Retinal pigment epithelial cell (primary cell): Measurements from ENCODE around the gene YY1AP1.
"Not testable (repeated sequence)": the region's sequence is repeated elsewhere in the genome, so short reads cannot be mapped to it uniquely, and the experiment has no call there.

ENCODE experiments used
- DNase-seq: peaks from one replicate; pipeline ENCODE4 v3.0.0-alpha.2; 2010; ENCODE audit warnings: low read depth
- H3K4me3 ChIP-seq: 2 replicates; pipeline ENCODE4 v1.5.1; 2011; ENCODE audit warnings: mild to moderate bottlenecking, low read length, control low read depth, moderate library complexity
- TF ChIP-seq, protein P1 (sequence below): conservative IDR thresholded peaks from 2 replicates; pipeline ENCODE4 v1.5.1; 2011; ENCODE audit warnings: low read depth, low read length, control low read depth, inconsistent platforms

YY1AP1 gene

GRCh38 chr1:155713075-155713474, 24.5 kb upstream of the YY1AP1 start:
- TF ChIP-seq, protein P1, sequence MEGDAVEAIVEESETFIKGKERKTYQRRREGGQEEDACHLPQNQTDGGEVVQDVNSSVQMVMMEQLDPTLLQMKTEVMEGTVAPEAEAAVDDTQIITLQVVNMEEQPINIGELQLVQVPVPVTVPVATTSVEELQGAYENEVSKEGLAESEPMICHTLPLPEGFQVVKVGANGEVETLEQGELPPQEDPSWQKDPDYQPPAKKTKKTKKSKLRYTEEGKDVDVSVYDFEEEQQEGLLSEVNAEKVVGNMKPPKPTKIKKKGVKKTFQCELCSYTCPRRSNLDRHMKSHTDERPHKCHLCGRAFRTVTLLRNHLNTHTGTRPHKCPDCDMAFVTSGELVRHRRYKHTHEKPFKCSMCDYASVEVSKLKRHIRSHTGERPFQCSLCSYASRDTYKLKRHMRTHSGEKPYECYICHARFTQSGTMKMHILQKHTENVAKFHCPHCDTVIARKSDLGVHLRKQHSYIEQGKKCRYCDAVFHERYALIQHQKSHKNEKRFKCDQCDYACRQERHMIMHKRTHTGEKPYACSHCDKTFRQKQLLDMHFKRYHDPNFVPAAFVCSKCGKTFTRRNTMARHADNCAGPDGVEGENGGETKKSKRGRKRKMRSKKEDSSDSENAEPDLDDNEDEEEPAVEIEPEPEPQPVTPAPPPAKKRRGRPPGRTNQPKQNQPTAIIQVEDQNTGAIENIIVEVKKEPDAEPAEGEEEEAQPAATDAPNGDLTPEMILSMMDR, result no peak
- no peak for DNase-seq

GRCh38 chr1:155712636-155713035, 24.1 kb upstream of the YY1AP1 start:
- H3K4me3 ChIP-seq, DNase-seq: not testable (repeated sequence)
- TF ChIP-seq, protein P1, result peak; percentile 23

More at GRCh38 chr1:155713075-155713474, 24.5 kb upstream of the YY1AP1 start:
- no peak overlapping the region for H3K4me3 ChIP-seq

GRCh38 chr1:155711457-155711856, 22.9 kb upstream of the YY1AP1 start:
- not testable (repeated sequence) for H3K4me3 ChIP-seq, DNase-seq

GRCh38 chr1:155709391-155709790, 20.8 kb upstream of the YY1AP1 start:
- TF ChIP-seq, protein P1, result no peak
- no peak for DNase-seq
- no peak overlapping the region for H3K4me3 ChIP-seq

- TF ChIP-seq, protein P1, result no peak
- no peak for DNase-seq
- no peak overlapping the region for H3K4me3 ChIP-seq
These were observed 17.6 kb upstream of the YY1AP1 start for GRCh38 chr1:155706139-155706538.

GRCh38 chr1:155704414-155704813, 15.8 kb upstream of the YY1AP1 start:
- H3K4me3 ChIP-seq, DNase-seq: not testable (repeated sequence)

DNA sequence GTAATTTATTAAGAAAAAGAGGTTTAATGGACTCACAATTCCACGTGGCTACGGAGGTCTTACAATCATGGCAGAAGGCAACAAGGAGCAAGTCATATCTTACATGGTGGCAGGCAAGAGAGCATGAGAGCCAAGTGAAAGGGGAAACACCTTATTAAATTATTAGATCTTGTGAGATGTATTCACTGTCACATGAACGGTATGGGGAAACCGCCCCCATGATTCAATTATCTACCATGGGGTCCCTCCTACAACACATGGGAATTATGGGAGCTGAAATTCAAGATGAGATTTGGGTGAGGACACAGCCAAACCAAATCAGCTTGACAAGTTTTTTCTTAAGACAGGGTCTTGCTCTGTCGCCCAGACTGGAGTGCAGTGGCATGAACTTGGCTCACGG, 14.6 kb upstream of the YY1AP1 start:
- TF ChIP-seq, protein P1, result no peak
- no peak for DNase-seq
- H3K4me3 ChIP-seq, result no peak overlapping the region

DNA sequence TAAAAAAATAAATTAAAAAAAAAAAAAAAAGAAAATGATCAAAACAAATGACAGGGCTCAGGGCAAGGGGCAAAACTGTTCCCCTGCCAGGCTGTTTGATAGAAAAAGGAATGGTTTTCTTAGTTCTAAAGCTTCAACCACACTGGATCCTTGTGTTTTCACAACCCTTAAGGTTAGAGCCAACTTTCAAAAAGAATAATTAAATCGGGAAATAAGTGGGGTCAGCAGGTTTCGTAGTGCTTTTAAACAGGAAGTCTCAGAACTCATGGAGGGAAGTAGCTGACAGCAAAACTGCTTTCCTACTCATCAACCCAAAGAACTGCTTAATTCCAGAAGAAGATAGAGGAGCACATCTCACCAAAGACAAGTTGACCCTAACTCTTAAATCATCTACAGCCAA, 13.1 kb upstream of the YY1AP1 start:
- DNase-seq, H3K4me3 ChIP-seq: not testable (repeated sequence)

DNA sequence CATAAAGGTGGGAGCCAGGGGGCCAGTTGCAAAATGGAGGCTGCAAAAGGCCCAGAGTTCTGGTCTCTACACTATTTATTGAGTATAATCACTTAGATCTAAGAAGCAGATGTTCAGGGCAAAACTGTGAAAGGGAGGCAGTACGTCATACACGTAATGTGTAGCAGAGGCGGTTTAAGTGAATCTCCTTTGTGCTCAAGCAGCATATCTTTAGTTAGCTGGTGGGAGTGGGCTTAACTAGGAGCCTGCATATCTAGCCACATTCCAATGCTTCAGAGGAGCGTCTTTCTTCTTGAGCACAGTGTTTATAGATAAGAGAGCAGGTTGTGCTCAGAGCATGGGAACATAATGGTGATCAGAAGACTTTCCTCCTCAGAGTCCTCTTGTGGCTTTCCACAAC, 10.5 kb upstream of the YY1AP1 start:
- H3K4me3 ChIP-seq, DNase-seq: not testable (repeated sequence)
